HepG2 (cell line): ENCODE measurements around the gene NOP9. TPM values are rescaled to one million over a fixed set of nuclear protein-coding genes. Genes with fewer than 3 reads are reported as not detected.
A peak's percentile ranks its signal among the peaks of the same experiment; 100 is the strongest.

Experiments
- BATF2 ChIP-seq: sonication (generic); formaldehyde crosslinking; IDR thresholded peaks from 2 replicates; pipeline ENCODE4 v1.8.0; 2022; ENCODE audit warnings: mild to moderate bottlenecking, missing genetic modification reagents, moderate library complexity
- BCL6 ChIP-seq: IDR thresholded peaks from 2 replicates; pipeline ENCODE4 v1.6.1; 2016; ENCODE audit warnings: missing genetic modification reagents, missing compliant biosample characterization
- BRCA1 ChIP-seq: sonication (generic); formaldehyde crosslinking; IDR thresholded peaks from 2 replicates; pipeline ENCODE4 v1.4.0; 2020; ENCODE audit warnings: missing genetic modification reagents
- CREB1 ChIP-seq, 2 experiments: fragments of 450-650 bp in 1 of 2; IDR thresholded peaks; 2 replicates each; pipeline ENCODE4 v1.6.1; 2016 to 2017; ENCODE audit warnings: control low read depth in 1 of 2, mild to moderate bottlenecking in 1 of 2, missing compliant biosample characterization in 1 of 2, missing genetic modification characterization in 1 of 2
- FOXP1 ChIP-seq, 2 experiments: fragments of 450-650 bp in 1 of 2; IDR thresholded peaks; 2 replicates each; pipeline ENCODE4 v1.6.1; 2017 to 2018; ENCODE audit warnings: antibody characterized with exemption in 1 of 2
- HDAC1 ChIP-seq: sonication (generic); formaldehyde crosslinking; IDR thresholded peaks from 2 replicates; pipeline ENCODE4 v1.5.1; 2020; ENCODE audit warnings: mild to moderate bottlenecking, missing genetic modification reagents
- HOMEZ ChIP-seq: IDR thresholded peaks from 2 replicates; pipeline ENCODE4 v1.6.1; 2016; ENCODE audit warnings: low read depth
- KAT7 ChIP-seq: IDR thresholded peaks from 2 replicates; pipeline ENCODE4 v1.6.1; 2018; ENCODE audit warnings: borderline replicate concordance, missing compliant biosample characterization
- KDM2A ChIP-seq: sonication (generic); formaldehyde crosslinking; IDR thresholded peaks from 2 replicates; pipeline ENCODE4 v1.4.0; 2020; ENCODE audit warnings: low read depth, missing genetic modification reagents, borderline replicate concordance
- MAF1 ChIP-seq: sonication (generic); formaldehyde crosslinking; IDR thresholded peaks from 2 replicates; pipeline ENCODE4 v1.5.0; 2020; ENCODE audit warnings: missing genetic modification reagents, borderline replicate concordance
- MTF1 ChIP-seq: sonication (generic); formaldehyde crosslinking; IDR thresholded peaks from 2 replicates; pipeline ENCODE4 v1.5.0; 2020; ENCODE audit warnings: missing genetic modification reagents
- NFE2 ChIP-seq: sonication (generic); formaldehyde crosslinking; IDR thresholded peaks from 2 replicates; pipeline ENCODE4 v1.4.0; 2020; ENCODE audit warnings: missing genetic modification reagents
- NFKBIZ ChIP-seq: IDR thresholded peaks from 2 replicates; pipeline ENCODE4 v1.6.1; 2018; ENCODE audit warnings: missing genetic modification reagents, missing compliant biosample characterization
- RFX1 ChIP-seq: fragments of 450-650 bp; IDR thresholded peaks from 2 replicates; pipeline ENCODE4 v1.6.1; 2017
- SIX1 ChIP-seq: sonication (generic); formaldehyde crosslinking; IDR thresholded peaks from 2 replicates; pipeline ENCODE4 v1.4.0; 2020; ENCODE audit warnings: missing genetic modification reagents, borderline replicate concordance
- SKI ChIP-seq: fragments of 450-650 bp; IDR thresholded peaks from one replicate; pipeline ENCODE4 v1.6.1; 2018; ENCODE audit warnings: mild to moderate bottlenecking; ENCODE audit not compliant: partially characterized antibody
- THAP11 ChIP-seq: IDR thresholded peaks from 2 replicates; pipeline ENCODE4 v1.6.1; 2016; ENCODE audit warnings: missing biosample characterization, missing genetic modification reagents
- WIZ ChIP-seq: sonication (generic); formaldehyde crosslinking; IDR thresholded peaks from 2 replicates; pipeline ENCODE4 v1.5.1; 2020; ENCODE audit warnings: mild to moderate bottlenecking, missing genetic modification reagents
- ZNF660 ChIP-seq: sonication (generic); formaldehyde crosslinking; IDR thresholded peaks from 2 replicates; pipeline ENCODE4 v1.5.1; 2020; ENCODE audit warnings: mild to moderate bottlenecking, low read depth, missing genetic modification reagents, borderline replicate concordance
- ZNF709 ChIP-seq: sonication (generic); formaldehyde crosslinking; IDR thresholded peaks from 2 replicates; pipeline ENCODE4 v1.5.0; 2020; ENCODE audit warnings: mild to moderate bottlenecking, missing genetic modification reagents
- ZSCAN12 ChIP-seq: sonication (generic); formaldehyde crosslinking; IDR thresholded peaks from 2 replicates; pipeline ENCODE4 v1.9.0; 2021; ENCODE audit warnings: mild to moderate bottlenecking, missing genetic modification reagents
- polyA plus RNA-seq, 8 experiments: library from polyadenylated mRNA; depleted of rRNA in 3 of 8; stranded (reverse) in 7 of 8; unstranded in 1 of 8; fragments of >200 nt; fragmentation: Illumina TruSeq in 4 of 8; extraction: Trizol in 4 of 8; gene quantifications; 2 replicates each; pipeline versions ENCODE4 v1.2.1 to v1.2.3, GENCODE V29; 2011 to 2016; ENCODE audit warnings: low read depth in 4 of 8, missing spikeins in 1 of 8, mixed read lengths in 1 of 8; ENCODE audit not compliant: insufficient read depth in 1 of 8
- total RNA-seq, 5 experiments: library from RNA; depleted of rRNA; stranded (reverse); fragments of >200 nt; fragmentation: Illumina TruSeq; extraction: Trizol; gene quantifications; 2 replicates each; pipeline ENCODE4 v1.2.3, GENCODE V29; 2016; ENCODE audit warnings: low read depth in 1 of 5
- TF ChIP-seq, protein P1 (sequence below): sonication (generic); formaldehyde crosslinking; IDR thresholded peaks from 2 replicates; pipeline ENCODE4 v1.4.0; 2020; ENCODE audit warnings: missing genetic modification reagents

The NOP9 gene
- total and polyA plus RNA-seq, 2 of the 13 experiments (the other 11 are each of a cell fraction or from before 2014, with no cell fraction given) = 24.5 to 61.6 TPM

DNA sequence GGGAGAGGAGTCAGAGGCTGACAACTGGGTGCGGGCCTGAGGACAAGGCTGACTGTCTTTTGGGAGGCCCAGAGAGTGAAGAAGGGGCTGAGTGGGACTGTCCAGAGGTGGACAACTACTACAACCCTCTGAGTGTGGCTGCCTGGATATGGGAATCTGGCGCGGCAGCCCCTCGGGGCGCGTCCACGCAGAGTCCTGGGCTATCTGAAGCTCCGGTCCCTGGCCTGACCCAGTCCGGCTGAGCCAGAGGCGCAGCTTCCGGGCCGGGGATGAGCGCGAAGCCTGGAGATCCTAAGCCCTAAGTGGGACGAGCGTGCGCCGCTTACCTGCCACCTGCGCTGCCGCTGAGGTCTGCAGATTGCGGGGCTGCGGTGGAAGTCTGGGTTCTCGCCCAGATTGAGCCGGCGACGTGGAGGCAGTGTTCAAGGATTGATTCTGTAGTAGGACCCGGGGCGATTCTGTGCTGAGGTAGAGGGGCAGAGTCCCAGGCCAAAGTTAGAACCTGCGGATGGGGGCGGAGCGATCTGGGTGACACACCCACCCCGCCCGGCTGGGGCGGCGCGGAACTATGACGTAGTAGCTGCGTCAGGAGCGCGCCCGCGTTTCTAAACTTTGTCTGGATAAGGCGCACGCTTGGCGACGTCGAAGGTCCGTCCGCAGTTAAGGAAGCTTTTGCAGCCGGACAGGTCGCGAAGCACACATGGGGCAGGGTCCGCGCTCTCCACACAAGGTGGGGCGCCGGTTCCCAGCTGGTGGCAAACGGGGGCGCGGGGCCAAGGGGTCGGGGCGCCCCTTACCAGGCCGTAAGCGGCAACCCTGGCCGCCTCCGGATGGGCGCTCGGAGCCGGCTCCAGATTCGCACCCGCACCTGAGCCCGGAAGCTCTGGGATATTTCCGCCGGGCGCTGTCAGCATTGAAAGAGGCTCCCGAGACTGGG is at the start of gene NOP9, which contains the start of gene DHRS1 (continued):
- TF ChIP-seq FOXP1 (IDR thresholded peaks at IDR 0.05) (no peak), FOXP1 (CRISPR knock-in tag; IDR thresholded peaks at IDR 0.05) (peak; percentile 44; the same call in 1 of the 2 replicates), BATF2 (CRISPR knock-in tag) (no peak), HOMEZ (CRISPR knock-in tag) (peak; percentile 82), NFE2 (CRISPR knock-in tag) (no peak; the same call in 1 of the 2 replicates), SKI (peak; percentile 75), KAT7 (peak; percentile 93), CREB1 (IDR thresholded peaks at IDR 0.05) (peak; percentile 100), CREB1 (CRISPR knock-in tag; IDR thresholded peaks at IDR 0.05) (no peak), RFX1 (no peak), WIZ (CRISPR knock-in tag) (peak; percentile 78), MTF1 (CRISPR knock-in tag) (no peak; the same call in none of the 2 replicates), SIX1 (0 out of 2 replicates have a peak, but pooled peaks have one; percentile 47), NFKBIZ (CRISPR knock-in tag) (peak; percentile 15; the same call in 1 of the 2 replicates), KDM2A (CRISPR knock-in tag) (peak; percentile 99), ZSCAN12 (CRISPR knock-in tag) (peak; percentile 96), BCL6 (CRISPR knock-in tag) (peak; percentile 61), ZNF709 (peak; percentile 28; the same call in 1 of the 2 replicates), THAP11 (CRISPR knock-in tag) (peak; percentile 95), MAF1 (peak; percentile 98), HDAC1 (CRISPR knock-in tag) (peak; percentile 100), BRCA1 (CRISPR knock-in tag) (peak; percentile 99), ZNF660 (no peak; the same call in 1 of the 2 replicates)
- TF ChIP-seq, protein P1, sequence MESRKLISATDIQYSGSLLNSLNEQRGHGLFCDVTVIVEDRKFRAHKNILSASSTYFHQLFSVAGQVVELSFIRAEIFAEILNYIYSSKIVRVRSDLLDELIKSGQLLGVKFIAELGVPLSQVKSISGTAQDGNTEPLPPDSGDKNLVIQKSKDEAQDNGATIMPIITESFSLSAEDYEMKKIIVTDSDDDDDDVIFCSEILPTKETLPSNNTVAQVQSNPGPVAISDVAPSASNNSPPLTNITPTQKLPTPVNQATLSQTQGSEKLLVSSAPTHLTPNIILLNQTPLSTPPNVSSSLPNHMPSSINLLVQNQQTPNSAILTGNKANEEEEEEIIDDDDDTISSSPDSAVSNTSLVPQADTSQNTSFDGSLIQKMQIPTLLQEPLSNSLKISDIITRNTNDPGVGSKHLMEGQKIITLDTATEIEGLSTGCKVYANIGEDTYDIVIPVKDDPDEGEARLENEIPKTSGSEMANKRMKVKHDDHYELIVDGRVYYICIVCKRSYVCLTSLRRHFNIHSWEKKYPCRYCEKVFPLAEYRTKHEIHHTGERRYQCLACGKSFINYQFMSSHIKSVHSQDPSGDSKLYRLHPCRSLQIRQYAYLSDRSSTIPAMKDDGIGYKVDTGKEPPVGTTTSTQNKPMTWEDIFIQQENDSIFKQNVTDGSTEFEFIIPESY (CRISPR knock-in tag) = peak; percentile 64; the same call in 1 of the 2 replicates
